Naive thymus-derived CD4-positive, alpha-beta T cell (primary cell): ENCODE measurements around the gene DMRTB1. TPM values are rescaled to one million over a fixed set of nuclear protein-coding genes. Genes with fewer than 3 reads are reported as not detected.

Source experiments
- ATAC-seq: fragments of 150-1000 bp; cut with Tn5 transposase; 2 replicates; pipeline ENCODE4 v1.10.0; 2021; ENCODE audit warnings: mild to moderate bottlenecking, moderate library complexity
- CTCF ChIA-PET: fragments of 350-600 bp; sonication (Branson Sonifier 250); formaldehyde crosslinking; loops from one replicate; lab custom pipeline; 2021; ENCODE audit warnings: antibody characterized with exemption; lab: Charles Lee
- POLR2A ChIA-PET: fragments of 350-600 bp; sonication (Branson Sonifier 250); formaldehyde crosslinking; loops from one replicate; lab custom pipeline; 2021; ENCODE audit warnings: antibody characterized with exemption, inconsistent platforms; lab: Charles Lee
- DNase-seq, 9 donors: peaks; one replicate each; pipeline versions ENCODE4 v3.0.0 to v3.0.0-alpha.2; 2020 to 2022; ENCODE audit warnings: mixed read lengths in 1 of 9
- H3K27ac ChIP-seq: one replicate; pipeline ENCODE4 v1.7.0; 2013; ENCODE audit warnings: mild to moderate bottlenecking, low read depth, low read length, moderate library complexity
- H3K27me3 ChIP-seq, 2 donors: one replicate each; pipeline ENCODE4 v1.7.0; 2013; ENCODE audit warnings: low read length in 2 of 2, mild to moderate bottlenecking in 2 of 2, moderate library complexity in 2 of 2; ENCODE audit not compliant: control insufficient read depth in 2 of 2, insufficient read depth in 2 of 2
- H3K36me3 ChIP-seq, 3 experiments: 1 replicate in 2 of 3; 2 replicates in 1 of 3; pipeline ENCODE4 v1.7.0; 2013; ENCODE audit warnings: low read length in 3 of 3, mild to moderate bottlenecking in 3 of 3, moderate library complexity in 1 of 3; ENCODE audit not compliant: insufficient read depth in 3 of 3, control insufficient read depth in 2 of 3
- H3K4me1 ChIP-seq, 2 donors: one replicate each; pipeline ENCODE4 v1.7.0; 2013; ENCODE audit warnings: low read length in 2 of 2, mild to moderate bottlenecking in 2 of 2, moderate library complexity in 1 of 2; ENCODE audit not compliant: control insufficient read depth in 2 of 2, insufficient read depth in 2 of 2
- H3K4me3 ChIP-seq: 2 replicates; pipeline ENCODE4 v1.7.0; 2013; ENCODE audit warnings: mild to moderate bottlenecking, low read length
- H3K9me3 ChIP-seq, 3 experiments: 1 replicate in 2 of 3; 2 replicates in 1 of 3; pipeline ENCODE4 v1.7.0; 2013; ENCODE audit warnings: low read length in 3 of 3; ENCODE audit not compliant: control insufficient read depth in 2 of 3
- H3K27ac Mint-ChIP-seq, 9 donors: one replicate each; pipeline ENCODE4 v1.8.0; 2020 to 2022; ENCODE audit warnings: mixed read lengths in 9 of 9, mild to moderate bottlenecking in 8 of 9, moderate library complexity in 5 of 9, inconsistent platforms in 2 of 9
- H3K27me3 Mint-ChIP-seq, 5 donors: one replicate each; pipeline ENCODE4 v1.8.0; 2021 to 2022; ENCODE audit warnings: mixed read lengths in 5 of 5, mild to moderate bottlenecking in 1 of 5
- H3K36me3 Mint-ChIP-seq, 5 donors: one replicate each; pipeline ENCODE4 v1.8.0; 2020 to 2022; ENCODE audit warnings: mixed read lengths in 5 of 5, mild to moderate bottlenecking in 3 of 5, inconsistent platforms in 1 of 5
- H3K4me1 Mint-ChIP-seq, 7 donors: one replicate each; pipeline ENCODE4 v1.8.0; 2020 to 2022; ENCODE audit warnings: mixed read lengths in 7 of 7, mild to moderate bottlenecking in 3 of 7, inconsistent platforms in 1 of 7
- H3K4me3 Mint-ChIP-seq, 10 donors: one replicate each; pipeline ENCODE4 v1.8.0; 2020 to 2022; ENCODE audit warnings: mild to moderate bottlenecking in 10 of 10, mixed read lengths in 10 of 10, moderate library complexity in 6 of 10, inconsistent platforms in 2 of 10
- H3K9me3 Mint-ChIP-seq, 11 donors: one replicate each; pipeline ENCODE4 v1.8.0; 2020 to 2022; ENCODE audit warnings: mixed read lengths in 11 of 11, mild to moderate bottlenecking in 4 of 11, inconsistent platforms in 1 of 11, moderate library complexity in 1 of 11
- intact Hi-C, 2 donors: fragments of 100-400 bp; cut with micrococcal nuclease; formaldehyde crosslinking; loops; one replicate each; pipeline ENCODE4 v1.15.1; 2023
- polyA plus RNA-seq, 2 donors: library from polyadenylated mRNA; unstranded; fragments of 300-500 nt; fragmentation: Illumina TruSeq; gene quantifications; one replicate each; pipeline ENCODE4 v1.2.3, GENCODE V29; 2021
- total RNA-seq, 6 experiments: library from RNA in 5 of 6; stranded (reverse) in 5 of 6; gene quantifications; 1 replicate in 5 of 6; 2 replicates in 1 of 6; pipeline ENCODE4 v1.2.3 and lab custom pipeline; 2021 to 2026

The DMRTB1 gene
- total and polyA plus RNA-seq, 7 experiments from 2014 or later: not detected

GRCh38 chr1:53462769-53463501 is 3.7 kb downstream of the DMRTB1 start:
- peaks cover 0 to 2% (median 0%) of the 10 kb centered on the region in 7 donors for H3K4me1 Mint-ChIP-seq
- intact Hi-C loops: no loop called here
- Histone ChIP-seq H3K9me3 (no peaks in the 10 kb centered on the region), H3K4me3 (no peak overlapping the region), H3K36me3 (no peaks in the 10 kb centered on the region), H3K27me3 (no peaks in the 10 kb centered on the region), H3K4me1 (no peaks in the 10 kb centered on the region), H3K27ac (no peak overlapping the region)
- DNase-seq (no peak), ATAC-seq (no peak)
- no peaks in the 10 kb centered on the region for H3K27me3 Mint-ChIP-seq
- H3K36me3 Mint-ChIP-seq: no peaks in the 10 kb centered on the region
- no peaks in the 10 kb centered on the region for H3K9me3 Mint-ChIP-seq
- ChIA-PET CTCF (no interaction called here), POLR2A (no interaction called here)
- no peak overlapping the region for H3K4me3 Mint-ChIP-seq
- no peak overlapping the region for H3K27ac Mint-ChIP-seq

GRCh38 chr1:53463961-53464899 is 5.0 kb downstream of the DMRTB1 start:
- no peak overlapping the region for H3K4me3 ChIP-seq
- no peak for DNase-seq
- no peaks in the 10 kb centered on the region for H3K9me3 ChIP-seq
- Mint-ChIP-seq H3K27me3 (no peaks in the 10 kb centered on the region), H3K4me1 (peaks cover 0 to 2% (median 0%) of the 10 kb centered on the region in 7 donors), H3K4me3 (no peak overlapping the region), H3K36me3 (no peaks in the 10 kb centered on the region), H3K27ac (no peak overlapping the region), H3K9me3 (no peaks in the 10 kb centered on the region)
- H3K36me3 ChIP-seq: no peaks in the 10 kb centered on the region
- ChIA-PET POLR2A (no interaction called here), CTCF (interaction anchor here (1.2 kb wide), 1 partner anchor 9 kb away, joined by 3 read pairs; no protein-coding TSS in a partner anchor)
- no peaks in the 10 kb centered on the region for H3K4me1 ChIP-seq
- no peak overlapping the region for H3K27ac ChIP-seq
- intact Hi-C loops: no loop called here
- ATAC-seq: no peak
- H3K27me3 ChIP-seq: no peaks in the 10 kb centered on the region

GRCh38 chr1:53465023-53465957 is 6.1 kb downstream of the DMRTB1 start:
- H3K27me3 ChIP-seq: no peaks in the 10 kb centered on the region
- no peaks in the 10 kb centered on the region for H3K4me1 ChIP-seq
- no peak for DNase-seq
- ChIA-PET POLR2A (no interaction called here), CTCF (interaction anchor here (1.2 kb wide), 1 partner anchor 8 kb away, joined by 3 read pairs; no protein-coding TSS in a partner anchor)
- no peak for ATAC-seq
- no peaks in the 10 kb centered on the region for H3K9me3 ChIP-seq
- H3K4me3 ChIP-seq: no peak overlapping the region
- Mint-ChIP-seq H3K4me1 (peaks cover 0 to 2% (median 0%) of the 10 kb centered on the region in 7 donors), H3K36me3 (no peaks in the 10 kb centered on the region), H3K27ac (no peak overlapping the region), H3K27me3 (no peaks in the 10 kb centered on the region), H3K9me3 (no peaks in the 10 kb centered on the region), H3K4me3 (no peak overlapping the region)
- intact Hi-C loops: no loop called here
- H3K36me3 ChIP-seq: no peaks in the 10 kb centered on the region
- no peak overlapping the region for H3K27ac ChIP-seq

DNA sequence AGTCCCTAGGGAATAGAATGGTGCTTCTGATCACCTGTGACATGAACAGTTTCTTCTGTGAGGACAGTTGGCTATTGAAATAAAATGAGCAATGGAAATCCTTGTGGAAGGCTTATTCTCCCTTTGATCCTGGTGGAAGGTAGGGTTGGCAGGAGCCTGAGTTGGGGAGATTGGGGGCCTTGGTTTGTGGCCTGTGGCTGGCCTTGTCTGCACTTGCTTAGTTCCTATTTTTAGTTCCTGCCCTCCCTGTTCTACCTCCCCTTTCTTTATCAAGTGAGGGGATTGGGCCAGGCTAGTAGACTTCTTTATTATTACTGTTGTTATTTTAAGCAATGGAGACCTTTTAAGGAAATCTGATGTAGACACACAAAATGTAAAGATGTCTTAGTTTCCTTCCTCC is 8.2 kb downstream of the DMRTB1 start:
- no peak for DNase-seq
- ChIA-PET POLR2A (no interaction called here), CTCF (no interaction called here)
- Histone ChIP-seq H3K36me3 (no peaks in the 10 kb centered on the region), H3K4me1 (no peaks in the 10 kb centered on the region), H3K27me3 (no peaks in the 10 kb centered on the region), H3K27ac (no peak overlapping the region), H3K9me3 (no peaks in the 10 kb centered on the region), H3K4me3 (no peak overlapping the region)
- Mint-ChIP-seq H3K36me3 (no peaks in the 10 kb centered on the region), H3K9me3 (no peaks in the 10 kb centered on the region), H3K4me3 (no peak overlapping the region), H3K4me1 (peaks cover 0 to 2% (median 0%) of the 10 kb centered on the region in 7 donors), H3K27ac (no peak overlapping the region), H3K27me3 (no peaks in the 10 kb centered on the region)
- no peak for ATAC-seq
- intact Hi-C loops: no loop called here

DNA sequence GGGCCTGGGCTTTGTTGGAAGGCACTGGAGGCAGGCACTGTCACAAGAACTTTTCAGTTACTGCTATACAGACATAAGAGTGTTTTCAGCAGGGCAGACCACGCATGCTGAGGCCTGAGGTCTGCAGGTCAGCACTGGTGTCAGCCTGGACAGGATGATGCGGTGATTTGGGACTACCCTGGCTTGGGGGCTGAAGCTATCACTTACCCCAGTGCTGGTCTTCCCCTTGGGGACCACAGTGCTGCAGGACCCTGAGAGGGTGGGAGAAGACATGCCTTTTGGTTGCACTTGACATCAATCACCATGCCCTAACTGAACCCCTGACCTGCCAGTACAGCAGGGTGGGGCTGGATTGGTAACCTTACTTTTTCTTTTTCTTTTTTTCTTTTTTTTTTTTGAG is 9.2 kb downstream of the DMRTB1 start:
- POLR2A ChIA-PET: no interaction called here
- CTCF ChIA-PET: no interaction called here

DNA sequence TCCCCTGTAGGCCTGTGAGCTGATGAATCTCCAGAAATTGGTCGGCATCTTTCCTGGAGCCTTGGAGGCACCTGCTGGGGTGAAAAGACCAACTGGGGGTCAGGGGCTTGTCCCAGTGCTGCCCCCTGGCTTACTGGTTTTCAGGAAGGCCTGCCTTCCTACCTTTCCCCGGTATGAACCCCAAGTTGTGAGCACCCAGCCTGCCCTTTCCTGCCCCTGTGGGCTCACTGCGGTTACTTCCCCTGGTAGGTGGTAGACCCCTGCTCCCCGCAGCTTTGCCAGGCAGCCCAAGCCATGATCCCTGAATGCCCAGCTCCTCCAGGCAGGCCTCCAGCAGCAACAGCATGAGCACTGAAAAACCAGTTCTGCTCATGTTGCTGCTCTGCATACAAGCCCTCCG is 10.2 kb downstream of the DMRTB1 start:
- DNase-seq (no peak), ATAC-seq (no peak)
- POLR2A ChIA-PET: no interaction called here
- Mint-ChIP-seq H3K27me3 (peaks cover 0 to 2% (median 0%) of the 10 kb centered on the region in 5 donors), H3K36me3 (no peaks in the 10 kb centered on the region), H3K4me1 (peaks cover 0 to 2% (median 0%) of the 10 kb centered on the region in 7 donors), H3K9me3 (no peaks in the 10 kb centered on the region), H3K4me3 (no peak overlapping the region), H3K27ac (no peak overlapping the region)
- CTCF ChIA-PET: no interaction called here
- no peak overlapping the region for H3K27ac ChIP-seq
- no peaks in the 10 kb centered on the region for H3K4me1 ChIP-seq
- intact Hi-C loops: no loop called here
- H3K27me3 ChIP-seq: no peaks in the 10 kb centered on the region
- no peak overlapping the region for H3K4me3 ChIP-seq
- no peaks in the 10 kb centered on the region for H3K9me3 ChIP-seq
- H3K36me3 ChIP-seq: no peaks in the 10 kb centered on the region

More for the DNA sequence above, 9.2 kb downstream of the DMRTB1 start:
- ATAC-seq (no peak), DNase-seq (no peak)
- intact Hi-C loops: no loop called here
- Histone ChIP-seq H3K4me3 (no peak overlapping the region), H3K36me3 (no peaks in the 10 kb centered on the region), H3K4me1 (no peaks in the 10 kb centered on the region), H3K9me3 (no peaks in the 10 kb centered on the region), H3K27me3 (no peaks in the 10 kb centered on the region), H3K27ac (no peak overlapping the region)
- H3K4me3 Mint-ChIP-seq: no peak overlapping the region
- no peaks in the 10 kb centered on the region for H3K36me3 Mint-ChIP-seq
- H3K27ac Mint-ChIP-seq: no peak overlapping the region
- H3K27me3 Mint-ChIP-seq: no peaks in the 10 kb centered on the region
- H3K4me1 Mint-ChIP-seq: peaks cover 0 to 2% (median 0%) of the 10 kb centered on the region in 7 donors
- H3K9me3 Mint-ChIP-seq: no peaks in the 10 kb centered on the region
